ENCODE measurements around the gene ADAMTS10.
"Not testable (repeated sequence)": the region's sequence is repeated elsewhere in the genome, so short reads cannot be mapped to it uniquely, and the experiment has no call there.

The ADAMTS10 gene

GRCh38 chr19:8578642-8579265 is 31.8 kb downstream of the ADAMTS10 start:
- DNase-seq (ENCODE audit: extremely low read depth, insufficient read length): peak; percentile 50
- no peak overlapping the region for H3K4me3 ChIP-seq (replicated peaks; ENCODE audit: low read depth, low read length)
- H3K27me3 ChIP-seq (replicated peaks; ENCODE audit: control insufficient read depth, insufficient read depth, low read length): no peaks in the 10 kb centered on the region
- H3K36me3 ChIP-seq (ENCODE audit: control insufficient read depth, insufficient read depth, low read length): no peaks in the 10 kb centered on the region
- TF ChIP-seq CTCF (IDR thresholded peaks at IDR 0.05; ENCODE audit: insufficient read depth, low read length, poor library complexity, severe bottlenecking): peak; percentile 92

GRCh38 chr19:8577741-8578140 is 32.8 kb downstream of the ADAMTS10 start:
- no peak for DNase-seq (ENCODE audit: extremely low read depth, insufficient read length)
- TF ChIP-seq CTCF (IDR thresholded peaks at IDR 0.05; ENCODE audit: insufficient read depth, low read length, poor library complexity, severe bottlenecking): no peak
- no peaks in the 10 kb centered on the region for H3K27me3 ChIP-seq (replicated peaks; ENCODE audit: control insufficient read depth, insufficient read depth, low read length)
- peak overlapping the region; percentile 66; the same call in 1 of the 2 replicates for H3K4me3 ChIP-seq (replicated peaks; ENCODE audit: low read depth, low read length)
- no peaks in the 10 kb centered on the region for H3K36me3 ChIP-seq (ENCODE audit: control insufficient read depth, insufficient read depth, low read length)

GRCh38 chr19:8577247-8577646 is 33.3 kb downstream of the ADAMTS10 start, which contains the start of gene MYO1F:
TSS of gene MYO1F (minus strand) at chr19:8577442. CDS start at chr19:8577309, 133 bp downstream.
- Histone ChIP-seq H3K36me3 (ENCODE audit: control insufficient read depth, insufficient read depth, low read length) (no peaks in the 10 kb centered on the region), H3K4me3 (replicated peaks; ENCODE audit: low read depth, low read length) (peak within 1 kb of the TSS; percentile 66), H3K27me3 (replicated peaks; ENCODE audit: control insufficient read depth, insufficient read depth, low read length) (no peaks in the 10 kb centered on the region)
- peak; percentile 55 for DNase-seq (ENCODE audit: extremely low read depth, insufficient read length)
- no peak for TF ChIP-seq CTCF (IDR thresholded peaks at IDR 0.05; ENCODE audit: insufficient read depth, low read length, poor library complexity, severe bottlenecking)

- H3K27me3 ChIP-seq (replicated peaks; ENCODE audit: control insufficient read depth, insufficient read depth, low read length): no peaks in the 10 kb centered on the region
- TF ChIP-seq CTCF (IDR thresholded peaks at IDR 0.05; ENCODE audit: insufficient read depth, low read length, poor library complexity, severe bottlenecking): peak; percentile 1
- no peaks in the 10 kb centered on the region for H3K36me3 ChIP-seq (ENCODE audit: control insufficient read depth, insufficient read depth, low read length)
- peak overlapping the region; percentile 66 for H3K4me3 ChIP-seq (replicated peaks; ENCODE audit: low read depth, low read length)
- no peak for DNase-seq (ENCODE audit: extremely low read depth, insufficient read length)
These were observed 34.1 kb downstream of the ADAMTS10 start for GRCh38 chr19:8576273-8576993.

- no peaks in the 10 kb centered on the region for H3K36me3 ChIP-seq (ENCODE audit: control insufficient read depth, insufficient read depth, low read length)
- DNase-seq (ENCODE audit: extremely low read depth, insufficient read length): no peak
- H3K4me3 ChIP-seq (replicated peaks; ENCODE audit: low read depth, low read length): 0 out of 2 replicates have a peak overlapping the region, but pooled peaks have one; percentile 10
- TF ChIP-seq CTCF (IDR thresholded peaks at IDR 0.05; ENCODE audit: insufficient read depth, low read length, poor library complexity, severe bottlenecking): no peak
- no peaks in the 10 kb centered on the region for H3K27me3 ChIP-seq (replicated peaks; ENCODE audit: control insufficient read depth, insufficient read depth, low read length)
These were observed 35.0 kb downstream of the ADAMTS10 start for GRCh38 chr19:8575467-8575997.

- not testable (repeated sequence) for H3K27me3 ChIP-seq (replicated peaks; ENCODE audit: control insufficient read depth, insufficient read depth, low read length); DNase-seq (ENCODE audit: extremely low read depth, insufficient read length); H3K4me3 ChIP-seq (replicated peaks; ENCODE audit: low read depth, low read length); H3K36me3 ChIP-seq (ENCODE audit: control insufficient read depth, insufficient read depth, low read length)
These were observed 35.9 kb downstream of the ADAMTS10 start for GRCh38 chr19:8574619-8574922.

Measured in GM06990 (cell line).